Prostate gland (tissue), 2 donors: ENCODE data around the gene SORBS1. TPM values are rescaled to one million over a fixed set of nuclear protein-coding genes. Genes with fewer than 3 reads are reported as not detected.
A peak's percentile ranks its signal among the peaks of the same experiment; 100 is the strongest.

Source experiments
- DNase-seq: peaks from one replicate; pipeline ENCODE4 v3.0.0-alpha.2; 2019; ENCODE audit warnings: low spot score
- H3K27ac ChIP-seq, 2 donors: fragments of 200-600 bp; sonication (generic); 2 replicates each; pipeline ENCODE4 v1.5.1; 2017 to 2019
- H3K27me3 ChIP-seq: fragments of 200-600 bp; sonication (generic); replicated peaks from 2 replicates; pipeline ENCODE4 v1.5.1; 2019; ENCODE audit not compliant: insufficient read depth
- H3K36me3 ChIP-seq, 2 donors: fragments of 200-600 bp; sonication (generic); 1 replicate in 1 of 2; 2 replicates in 1 of 2; pipeline versions ENCODE4 v1.5.1 to v1.8.1; 2017 to 2019
- H3K4me1 ChIP-seq: fragments of 200-600 bp; sonication (generic); replicated peaks from 2 replicates; pipeline ENCODE4 v1.5.1; 2019
- H3K4me3 ChIP-seq, 2 donors: fragments of 200-600 bp; sonication (generic); 2 replicates each; pipeline ENCODE4 v1.5.1; 2017 to 2019
- H3K9me3 ChIP-seq: fragments of 200-600 bp; sonication (generic); 2 replicates; pipeline ENCODE4 v1.5.1; 2017
- CTCF ChIP-seq, 4 experiments: fragments of 200-600 bp in 2 of 4; fragments of 450-650 bp in 2 of 4; sonication (generic) in 2 of 4; IDR thresholded peaks; 1 replicate in 3 of 4; 2 replicates in 1 of 4; pipeline ENCODE4 v1.5.1; 2016 to 2019; ENCODE audit warnings: antibody characterized with exemption in 4 of 4, mild to moderate bottlenecking in 2 of 4, moderate library complexity in 2 of 4
- POLR2A ChIP-seq: fragments of 450-650 bp; IDR thresholded peaks from one replicate; pipeline ENCODE4 v1.6.1; 2016; ENCODE audit warnings: antibody characterized with exemption, mild to moderate bottlenecking
- POLR2AphosphoS5 ChIP-seq: sonication (generic); formaldehyde crosslinking; IDR thresholded peaks from one replicate; pipeline ENCODE4 v1.6.1; 2017; ENCODE audit warnings: antibody characterized with exemption
- WGBS: methylation state at CpG from one replicate; pipeline ENCODE4 v1.1.5; 2018; 5-methylcytosine and 5-hydroxymethylcytosine counted together
- intact Hi-C: fragments of 100-400 bp; cut with DNase I; formaldehyde crosslinking; loops from one replicate; pipeline ENCODE4 v1.14.2; 2022
- total RNA-seq, 2 donors: library from RNA; depleted of rRNA; stranded (reverse); fragments of >200 nt; gene quantifications; one replicate each; pipeline ENCODE4 v1.1.0, GENCODE V29; 2016

Gene SORBS1
- total RNA-seq, 2 donors from 2014 or later, result 84.6 to 189 TPM

DNA sequence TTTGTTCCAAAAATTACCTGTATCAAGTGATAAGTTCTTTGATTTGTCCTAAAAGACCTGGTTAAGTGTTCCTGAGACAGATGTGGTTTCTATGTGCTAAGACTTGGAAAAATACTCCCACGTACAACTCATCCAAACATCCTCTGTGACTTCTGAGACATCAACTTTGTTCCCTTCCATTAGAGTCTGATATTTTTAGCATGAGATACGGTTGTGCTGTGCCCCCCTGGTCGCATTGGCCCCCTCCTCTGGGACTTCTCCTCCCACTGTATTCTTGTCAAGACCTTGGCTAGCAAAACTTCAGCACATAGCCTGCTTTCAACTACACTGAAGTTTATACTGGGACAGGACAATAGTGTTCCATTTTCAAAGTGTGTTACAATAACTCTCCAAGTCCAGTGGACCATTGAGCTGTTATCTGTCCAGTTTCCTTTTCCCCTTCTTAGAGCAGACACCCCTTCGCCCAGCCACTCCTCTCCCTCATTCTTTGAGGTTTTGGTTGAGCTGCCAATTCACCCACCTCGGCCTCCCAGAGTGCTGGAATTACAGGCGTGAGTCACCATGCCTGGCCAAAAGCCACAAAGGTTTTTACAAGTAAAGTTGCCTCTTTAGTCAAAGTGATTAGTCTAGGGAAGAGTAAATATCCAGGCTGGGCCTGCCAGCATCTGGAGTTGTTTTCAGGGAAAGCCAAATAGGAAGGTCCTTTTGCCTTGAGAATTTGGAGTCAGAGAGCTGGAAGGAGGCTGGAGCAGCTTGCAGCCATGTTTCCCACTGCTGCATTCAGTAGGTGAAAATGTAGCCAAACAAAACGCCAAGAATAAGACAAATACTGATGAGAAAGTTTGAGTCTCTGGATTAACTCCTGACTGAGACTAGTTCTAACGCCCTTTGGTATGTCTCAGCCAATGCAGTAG is 252.5 kb downstream of the SORBS1 start:
- TF ChIP-seq CTCF (IDR thresholded peaks at IDR 0.05) (no peak), POLR2AphosphoS5 (peak; percentile 90)
- intact Hi-C loops, result no loop called here
- no peak overlapping the region for H3K4me3 ChIP-seq
- no peaks in the 10 kb centered on the region for H3K4me1 ChIP-seq
- 25% methylated on average over 8 of the region's 8 CpGs for WGBS
- no peaks in the 10 kb centered on the region for H3K9me3 ChIP-seq
- H3K36me3 ChIP-seq, result no peaks in the 10 kb centered on the region
- H3K27me3 ChIP-seq, result no peaks in the 10 kb centered on the region
- peak; percentile 86 for DNase-seq
- peak overlapping the region in 1 of 2 donors; percentile 38 for H3K27ac ChIP-seq

- H3K27ac ChIP-seq, result no peak overlapping the region
- H3K9me3 ChIP-seq, result no peaks in the 10 kb centered on the region
- H3K4me1 ChIP-seq, result no peaks in the 10 kb centered on the region
- WGBS, result 79% methylated on average over 1 of the region's 1 CpG
- no peaks in the 10 kb centered on the region for H3K27me3 ChIP-seq
- H3K4me3 ChIP-seq, result no peak overlapping the region
- intact Hi-C loops, result no loop called here
- H3K36me3 ChIP-seq, result no peaks in the 10 kb centered on the region
- TF ChIP-seq POLR2AphosphoS5, result no peak
- no peak for TF ChIP-seq CTCF (IDR thresholded peaks at IDR 0.05)
- no peak for TF ChIP-seq POLR2A
- DNase-seq, result no peak
These were observed 254.3 kb downstream of the SORBS1 start for GRCh38 chr10:95306851-95307250.

DNA sequence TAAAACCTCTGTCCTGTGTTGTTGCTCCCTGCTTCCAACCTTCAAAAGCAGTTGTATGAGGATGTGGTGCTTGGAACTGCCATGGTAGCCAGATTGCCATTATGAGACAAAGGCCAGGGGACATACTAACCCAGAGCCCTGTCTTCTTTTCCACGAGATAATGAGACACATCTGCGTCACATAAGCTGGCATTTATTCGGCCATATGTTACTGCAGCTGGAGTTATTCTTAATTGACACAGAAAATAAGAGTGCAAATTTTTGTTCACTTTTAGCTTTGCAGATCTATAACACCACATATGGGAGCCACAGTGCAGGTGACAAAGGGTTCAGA is 254.9 kb downstream of the SORBS1 start:
- intact Hi-C loops, result no loop called here
- DNase-seq, result no peak
- no peaks in the 10 kb centered on the region for H3K27me3 ChIP-seq
- H3K4me1 ChIP-seq, result no peaks in the 10 kb centered on the region
- H3K27ac ChIP-seq, result no peak overlapping the region
- 73% methylated on average over 3 of the region's 3 CpGs for WGBS
- no peaks in the 10 kb centered on the region for H3K36me3 ChIP-seq
- H3K9me3 ChIP-seq, result no peaks in the 10 kb centered on the region
- TF ChIP-seq POLR2AphosphoS5 (no peak), CTCF (IDR thresholded peaks at IDR 0.05) (no peak)
- no peak overlapping the region for H3K4me3 ChIP-seq

GRCh38 chr10:95305606-95306317 is 255.4 kb downstream of the SORBS1 start:
- Histone ChIP-seq H3K9me3 (no peaks in the 10 kb centered on the region), H3K27ac (no peak overlapping the region), H3K4me3 (no peak overlapping the region), H3K4me1 (no peaks in the 10 kb centered on the region), H3K27me3 (no peaks in the 10 kb centered on the region), H3K36me3 (no peaks in the 10 kb centered on the region)
- DNase-seq, result no peak
- WGBS, result 61% methylated on average over 10 of the region's 10 CpGs
- TF ChIP-seq POLR2AphosphoS5 (no peak), POLR2A (no peak), CTCF (IDR thresholded peaks at IDR 0.05) (no peak)
- intact Hi-C loops, result no loop called here
